Activated naive CD4-positive, alpha-beta T cell treated with anti-CD3 and anti-CD28 coated beads, Interleukin-2, amount 50 U/mL, for 72 hours (primary cell): ENCODE data around the gene AGGF1. TPM values are rescaled to one million over a fixed set of nuclear protein-coding genes. Genes with fewer than 3 reads are reported as not detected.

Experiments
- ATAC-seq, 2 donors: fragments of 150-1000 bp; cut with Tn5 transposase; 2 replicates each; pipeline ENCODE4 v1.10.0; 2021; ENCODE audit warnings: mild to moderate bottlenecking in 2 of 2, moderate library complexity in 2 of 2
- DNase-seq, 2 donors: peaks; one replicate each; pipeline ENCODE4 v3.0.0; 2021 to 2022; ENCODE audit warnings: low spot score in 2 of 2
- H3K27ac Mint-ChIP-seq, 2 donors: one replicate each; pipeline ENCODE4 v1.8.0; 2022; ENCODE audit warnings: mild to moderate bottlenecking in 2 of 2, mixed read lengths in 2 of 2
- H3K36me3 Mint-ChIP-seq, 2 donors: one replicate each; pipeline ENCODE4 v1.8.0; 2022; ENCODE audit warnings: mixed read lengths in 2 of 2
- H3K9me3 Mint-ChIP-seq, 2 donors: one replicate each; pipeline ENCODE4 v1.8.0; 2022; ENCODE audit warnings: mixed read lengths in 2 of 2
- total RNA-seq, 2 donors: library from RNA; stranded (reverse); gene quantifications; one replicate each; pipeline ENCODE4 v1.2.3, GENCODE V29; 2022

Gene AGGF1
- total RNA-seq, 2 donors from 2014 or later: 19.6 to 25.6 TPM

- Mint-ChIP-seq H3K36me3 (no peaks in the 10 kb centered on the region), H3K9me3 (no peaks in the 10 kb centered on the region), H3K27ac (no peak overlapping the region)
- no peak for DNase-seq
- ATAC-seq: no peak
Measured at GRCh38 chr5:77015938-77016569, 14.2 kb upstream of the AGGF1 start.

GRCh38 chr5:77016962-77017361 lies 13.2 kb upstream of the AGGF1 start:
- no peaks in the 10 kb centered on the region for H3K9me3 Mint-ChIP-seq
- DNase-seq (no peak), ATAC-seq (no peak)
- H3K36me3 Mint-ChIP-seq: no peaks in the 10 kb centered on the region
- no peak overlapping the region for H3K27ac Mint-ChIP-seq

GRCh38 chr5:77017668-77018067 lies 12.5 kb upstream of the AGGF1 start:
- no peak for ATAC-seq
- no peak for DNase-seq
- Mint-ChIP-seq H3K27ac (no peak overlapping the region), H3K9me3 (peaks cover 0 to 4% of the 10 kb centered on the region in 2 donors), H3K36me3 (no peaks in the 10 kb centered on the region)

DNA sequence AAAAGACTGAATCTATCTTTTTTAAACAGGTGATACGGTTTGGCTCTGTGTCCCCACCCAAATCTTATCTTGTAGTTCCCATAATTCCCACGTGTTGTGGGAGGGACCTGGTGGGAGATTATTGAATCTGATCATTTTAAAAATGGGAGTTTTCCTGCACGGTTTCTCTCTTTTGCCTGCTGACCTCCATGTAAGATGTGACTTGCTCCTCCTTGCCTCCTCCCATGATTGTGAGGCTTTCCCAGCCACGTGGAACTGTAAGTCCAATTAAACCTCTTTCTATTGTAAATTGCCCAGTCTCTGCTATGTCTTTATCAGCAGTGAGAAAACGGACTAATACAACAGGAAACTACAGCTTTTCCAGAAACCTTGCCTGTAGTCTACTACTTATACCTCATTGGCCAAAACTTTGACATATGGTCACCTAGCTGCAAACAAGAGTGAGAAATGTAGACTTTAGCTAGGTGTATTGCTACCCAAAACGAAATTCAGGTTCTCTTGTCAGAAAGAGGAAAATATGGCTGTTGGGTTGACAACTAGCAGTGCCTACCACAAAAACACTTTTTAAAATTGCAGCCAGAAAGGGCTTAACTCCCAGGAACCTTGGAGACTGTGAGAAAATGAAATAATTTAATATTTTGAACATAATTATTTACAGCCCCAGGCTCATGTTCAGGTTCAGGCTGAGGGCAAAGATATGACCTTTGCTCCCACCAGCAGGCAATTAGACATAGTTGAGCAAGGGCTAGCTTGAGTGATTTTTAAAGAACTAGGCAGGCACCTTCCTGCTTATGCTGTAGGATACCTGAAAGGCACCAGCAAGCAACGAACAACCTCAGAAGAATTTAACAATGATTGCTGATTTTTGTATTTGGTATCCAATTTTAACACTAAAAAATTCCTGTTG lies 7.4 kb upstream of the AGGF1 start:
- Mint-ChIP-seq H3K36me3 (no peaks in the 10 kb centered on the region), H3K27ac (no peak overlapping the region), H3K9me3 (peaks cover 0 to 5% of the 10 kb centered on the region in 2 donors)
- no peak for DNase-seq
- no peak for ATAC-seq

- ATAC-seq: no peak
- Mint-ChIP-seq H3K27ac (no peak overlapping the region), H3K9me3 (peaks cover 15 to 20% of the 10 kb centered on the region in 2 donors), H3K36me3 (peaks cover 16 to 17% of the 10 kb centered on the region in 2 donors)
- DNase-seq: no peak
Measured at GRCh38 chr5:77024490-77024889, 5.7 kb upstream of the AGGF1 start.

DNA sequence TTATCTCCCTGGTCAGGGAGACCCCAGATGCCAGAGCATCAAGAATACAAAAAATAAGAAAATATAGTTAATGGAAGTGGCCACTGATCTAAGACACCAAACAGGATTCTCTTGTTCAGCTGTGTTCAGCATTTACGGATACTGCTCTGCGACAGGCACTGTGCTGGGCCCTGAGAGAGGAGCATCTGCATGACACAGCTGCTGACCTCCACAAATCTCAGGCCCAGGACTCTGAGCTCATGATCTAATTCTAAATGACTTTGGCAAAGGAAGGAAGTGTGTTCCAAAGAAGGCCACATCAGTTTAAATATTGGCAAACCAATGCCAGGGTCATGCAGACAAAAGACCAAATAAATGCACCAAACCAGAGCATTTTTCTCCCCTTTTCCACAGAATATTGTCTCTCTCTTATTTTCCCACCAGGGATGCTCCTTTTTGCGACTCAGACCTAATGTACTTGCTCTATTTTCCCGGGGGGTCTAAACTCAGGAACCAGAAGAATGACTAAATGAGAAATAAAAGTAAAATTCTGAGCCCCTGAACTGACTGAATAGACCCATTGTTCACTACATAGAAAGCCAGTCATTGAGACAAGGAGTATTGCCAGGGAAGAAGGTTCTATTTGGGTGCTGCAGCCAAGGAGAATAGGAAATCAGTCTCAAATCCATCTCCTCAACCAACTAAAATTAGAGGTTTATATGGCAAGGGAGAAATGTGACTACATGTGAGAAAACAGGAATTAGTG lies 1.4 kb upstream of the AGGF1 start:
- H3K27ac Mint-ChIP-seq: no peak overlapping the region
- H3K9me3 Mint-ChIP-seq: peaks cover 19 to 21% of the 10 kb centered on the region in 2 donors
- peaks cover 26 to 38% of the 10 kb centered on the region in 2 donors for H3K36me3 Mint-ChIP-seq
- DNase-seq: no peak
- no peak for ATAC-seq

DNA sequence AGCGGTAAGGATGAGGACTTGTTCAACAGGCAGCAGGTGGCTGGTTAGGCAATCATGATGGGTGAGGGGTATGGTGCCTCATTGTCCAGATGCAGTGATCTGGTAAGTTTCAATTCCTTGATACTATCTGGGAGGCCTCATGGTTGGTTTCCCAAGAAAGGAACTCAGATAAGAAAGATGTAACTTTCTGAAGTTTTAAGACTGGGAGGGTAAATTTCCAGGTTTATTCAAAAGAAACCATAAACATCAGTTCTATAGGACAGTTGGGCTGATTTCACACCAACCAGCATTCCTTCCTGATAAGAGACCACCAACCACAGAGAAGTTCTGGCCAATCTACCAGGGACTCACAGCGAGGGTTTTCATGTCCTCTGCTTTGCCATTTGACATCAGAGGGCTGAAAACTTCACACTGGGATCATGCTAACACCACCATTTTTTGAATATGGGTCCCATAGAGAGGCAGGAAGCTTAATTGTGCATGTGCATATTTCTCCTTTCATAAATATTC lies 773 bp upstream of the AGGF1 start:
- Mint-ChIP-seq H3K9me3 (peaks cover 19 to 21% of the 10 kb centered on the region in 2 donors), H3K36me3 (peaks cover 26 to 38% of the 10 kb centered on the region in 2 donors), H3K27ac (peak overlapping the region; percentile 93 to 99)
- ATAC-seq (no peak), DNase-seq (no peak)

GRCh38 chr5:77031891-77032290 lies 1.7 kb downstream of the AGGF1 start:
- Mint-ChIP-seq H3K27ac (peak overlapping the region; percentile 89 to 93), H3K9me3 (peaks cover 19 to 21% of the 10 kb centered on the region in 2 donors), H3K36me3 (peaks cover 26 to 38% of the 10 kb centered on the region in 2 donors)
- DNase-seq (no peak), ATAC-seq (peak in 1 of 2 donors; percentile 15)

GRCh38 chr5:77032635-77033034 lies 2.4 kb downstream of the AGGF1 start:
- no peak for ATAC-seq
- no peak overlapping the region for H3K27ac Mint-ChIP-seq
- peaks cover 26 to 38% of the 10 kb centered on the region in 2 donors for H3K36me3 Mint-ChIP-seq
- no peak for DNase-seq
- peaks cover 19 to 21% of the 10 kb centered on the region in 2 donors for H3K9me3 Mint-ChIP-seq

- peaks cover 22 to 33% of the 10 kb centered on the region in 2 donors for H3K36me3 Mint-ChIP-seq
- peaks cover 14 to 17% of the 10 kb centered on the region in 2 donors for H3K9me3 Mint-ChIP-seq
- ATAC-seq (no peak), DNase-seq (no peak)
- H3K27ac Mint-ChIP-seq: peak overlapping the region in 1 of 2 donors; percentile 55
Measured at GRCh38 chr5:77033338-77033737, 3.1 kb downstream of the AGGF1 start.

DNA sequence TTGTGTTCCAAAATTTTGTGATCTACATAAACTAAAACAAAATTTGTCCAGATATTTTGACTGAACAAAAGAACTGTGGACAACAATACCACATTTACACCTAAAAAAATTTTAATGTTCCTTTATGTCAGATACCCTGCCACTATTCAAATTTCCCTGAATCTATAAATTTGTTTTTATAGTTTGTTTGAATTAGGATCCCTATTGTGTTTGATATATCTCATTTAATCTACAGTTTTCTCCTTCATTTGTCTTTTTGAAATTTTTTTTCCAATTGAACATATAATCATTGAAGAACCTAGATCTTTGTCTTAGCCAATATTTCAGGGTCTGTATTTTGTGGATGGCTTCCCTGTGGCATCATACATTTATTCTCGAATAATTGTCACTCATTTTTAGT lies 5.7 kb downstream of the AGGF1 start:
- ATAC-seq (no peak), DNase-seq (no peak)
- no peak overlapping the region for H3K27ac Mint-ChIP-seq
- H3K36me3 Mint-ChIP-seq: peaks cover 7 to 12% of the 10 kb centered on the region in 2 donors
- no peaks in the 10 kb centered on the region for H3K9me3 Mint-ChIP-seq

GRCh38 chr5:77046416-77047073 lies 16.3 kb downstream of the AGGF1 start:
- no peaks in the 10 kb centered on the region for H3K9me3 Mint-ChIP-seq
- no peak for DNase-seq
- H3K27ac Mint-ChIP-seq: no peak overlapping the region
- peaks cover 5 to 6% of the 10 kb centered on the region in 2 donors for H3K36me3 Mint-ChIP-seq
- ATAC-seq: peak; percentile 44 to 80

DNA sequence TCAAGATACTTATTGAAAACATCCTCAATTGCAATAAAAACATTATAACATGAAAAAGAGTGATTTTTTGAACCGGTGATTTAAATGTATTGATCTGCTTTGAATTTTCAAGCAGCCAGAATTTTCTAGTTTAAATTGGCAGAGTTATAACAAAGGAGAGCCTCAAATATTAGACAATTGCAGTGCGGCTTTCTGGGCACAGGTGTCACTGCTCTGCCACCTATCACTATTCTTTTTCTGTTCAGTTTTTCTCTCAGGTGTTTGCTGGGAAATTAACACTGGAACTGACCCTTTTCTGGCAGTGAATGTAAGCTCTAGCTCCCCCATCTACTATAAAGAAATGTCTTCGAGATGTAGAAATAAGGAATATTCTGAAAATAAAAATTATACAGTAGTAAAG lies 33.8 kb downstream of the AGGF1 start:
- no peak overlapping the region for H3K27ac Mint-ChIP-seq
- ATAC-seq (no peak), DNase-seq (no peak)
- peaks cover 17 to 22% of the 10 kb centered on the region in 2 donors for H3K36me3 Mint-ChIP-seq
- H3K9me3 Mint-ChIP-seq: no peaks in the 10 kb centered on the region

- DNase-seq: no peak
- Mint-ChIP-seq H3K9me3 (no peaks in the 10 kb centered on the region), H3K27ac (no peak overlapping the region), H3K36me3 (peaks cover 21 to 24% of the 10 kb centered on the region in 2 donors)
- no peak for ATAC-seq
Measured at GRCh38 chr5:77065256-77065655, 35.1 kb downstream of the AGGF1 start.

DNA sequence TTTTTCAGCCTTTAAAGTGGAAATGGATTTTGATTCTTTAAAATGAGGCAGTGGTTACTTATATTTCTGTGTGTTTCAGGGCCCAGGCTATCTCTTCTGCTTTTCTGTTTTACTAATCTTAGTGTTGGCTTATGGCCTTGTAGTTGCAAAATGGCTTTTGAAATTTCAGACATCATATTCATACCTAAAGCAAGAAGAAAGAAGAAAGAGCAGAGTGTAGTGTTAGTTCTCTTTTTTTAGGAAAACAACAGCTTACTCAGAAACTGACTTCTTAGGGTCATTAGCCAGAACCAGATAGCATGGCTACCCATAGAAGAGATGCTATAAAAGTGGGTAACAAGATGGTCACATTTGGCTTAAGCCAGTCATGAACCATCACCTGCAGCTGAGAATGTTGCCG lies 36.0 kb downstream of the AGGF1 start:
- DNase-seq (no peak), ATAC-seq (no peak)
- no peaks in the 10 kb centered on the region for H3K9me3 Mint-ChIP-seq
- no peak overlapping the region for H3K27ac Mint-ChIP-seq
- H3K36me3 Mint-ChIP-seq: peaks cover 21 to 24% of the 10 kb centered on the region in 2 donors

- Mint-ChIP-seq H3K36me3 (peaks cover 21 to 24% of the 10 kb centered on the region in 2 donors), H3K9me3 (no peaks in the 10 kb centered on the region), H3K27ac (peak overlapping the region in 1 of 2 donors; percentile 4)
- peak; percentile 59 to 68 for ATAC-seq
- DNase-seq: no peak
Measured at GRCh38 chr5:77066823-77067442, 36.7 kb downstream of the AGGF1 start.
